Cardiac fibroblast (primary cell): ENCODE data around the gene CCDC138.

Experiments
- DNase-seq, 2 donors: peaks; one replicate each; pipeline versions ENCODE4 v3.0.0 to v3.0.0-alpha.2; 2010; ENCODE audit warnings: low read depth in 2 of 2
- H3K4me3 ChIP-seq, 2 donors: replicated peaks in 1 of 2; 1 replicate in 1 of 2; 2 replicates in 1 of 2; pipeline ENCODE4 v1.5.1; 2011; ENCODE audit warnings: low read depth in 2 of 2, low read length in 2 of 2, mild to moderate bottlenecking in 2 of 2, moderate library complexity in 1 of 2
- CTCF ChIP-seq: IDR thresholded peaks from one replicate; pipeline ENCODE4 v1.5.1; 2011; ENCODE audit warnings: low read depth, mild to moderate bottlenecking, low read length, inconsistent platforms

CCDC138 gene

GRCh38 chr2:108917526-108917925 lies 131.0 kb downstream of the CCDC138 start:
- no peak for TF ChIP-seq CTCF
- no peak for DNase-seq
- no peak overlapping the region for H3K4me3 ChIP-seq

- DNase-seq: no peak
- TF ChIP-seq CTCF: no peak
- H3K4me3 ChIP-seq: no peak overlapping the region
These were observed 131.7 kb downstream of the CCDC138 start for GRCh38 chr2:108918156-108918874.

GRCh38 chr2:108918941-108919341 lies 132.4 kb downstream of the CCDC138 start:
- TF ChIP-seq CTCF: no peak
- H3K4me3 ChIP-seq: no peak overlapping the region
- no peak for DNase-seq

- DNase-seq: no peak
- TF ChIP-seq CTCF: no peak
- H3K4me3 ChIP-seq: no peak overlapping the region
These were observed 133.2 kb downstream of the CCDC138 start for GRCh38 chr2:108919571-108920373.

- H3K4me3 ChIP-seq: no peak overlapping the region
- TF ChIP-seq CTCF: no peak
- no peak for DNase-seq
These were observed 134.1 kb downstream of the CCDC138 start for GRCh38 chr2:108920686-108921085.

- DNase-seq: no peak
- no peak for TF ChIP-seq CTCF
- no peak overlapping the region for H3K4me3 ChIP-seq
These were observed 134.8 kb downstream of the CCDC138 start for GRCh38 chr2:108921096-108922030.
